Liver (tissue), 3 donors: ENCODE results near the gene PLEKHO2.

ENCODE experiments used
- CTCF ChIP-seq: fragments of 150-350 bp; IDR thresholded peaks from 2 replicates; pipeline ENCODE4 v1.5.1; 2017; ENCODE audit warnings: improper control_type of control experiment, low read depth, low read length; ENCODE audit not compliant: missing input control
- GABPA ChIP-seq, 2 donors: IDR thresholded peaks in 1 of 2; conservative IDR thresholded peaks in 1 of 2; 2 replicates each; pipeline ENCODE4 v1.6.1; 2016; ENCODE audit warnings: antibody characterized with exemption in 2 of 2, mild to moderate bottlenecking in 1 of 2, moderate library complexity in 1 of 2
- MAX ChIP-seq: IDR thresholded peaks from 2 replicates; pipeline ENCODE4 v1.6.1; 2016; ENCODE audit warnings: antibody characterized with exemption
- RAD21 ChIP-seq, 2 donors: IDR thresholded peaks; 2 replicates each; pipeline ENCODE4 v1.6.1; 2016; ENCODE audit warnings: antibody characterized with exemption in 2 of 2, mild to moderate bottlenecking in 2 of 2
- REST ChIP-seq: IDR thresholded peaks from 2 replicates; pipeline ENCODE4 v1.6.1; 2016; ENCODE audit warnings: antibody characterized with exemption, mild to moderate bottlenecking
- TAF1 ChIP-seq: conservative IDR thresholded peaks from 2 replicates; pipeline ENCODE4 v1.6.1; 2016; ENCODE audit warnings: antibody characterized with exemption, mild to moderate bottlenecking
- YY1 ChIP-seq: IDR thresholded peaks from 2 replicates; pipeline ENCODE4 v1.6.1; 2016; ENCODE audit warnings: antibody characterized with exemption, mild to moderate bottlenecking
- ZBTB33 ChIP-seq: IDR thresholded peaks from 2 replicates; pipeline ENCODE4 v1.6.1; 2016; ENCODE audit warnings: antibody characterized with exemption
- donor health status: healthy.
- donor health status: healthy.

GRCh38 chr15:64859226-64859625, 17.5 kb downstream of the PLEKHO2 start:
- no peak for TF ChIP-seq CTCF
- TF ChIP-seq MAX = no peak
- no peak for TF ChIP-seq REST
- no peak for TF ChIP-seq RAD21 (IDR thresholded peaks at IDR 0.05)
- no peak for TF ChIP-seq YY1
- no peak for TF ChIP-seq GABPA (IDR thresholded peaks at IDR 0.05 in 1 of 2, conservative IDR thresholded peaks at IDR 0.05 in 1 of 2)
- no peak for TF ChIP-seq ZBTB33
- no peak for TF ChIP-seq TAF1
